Measurements from ENCODE around the gene YWHAE. TPM values are rescaled to one million over a fixed set of nuclear protein-coding genes. Genes with fewer than 3 reads are reported as not detected.

The YWHAE gene
- total RNA-seq, 1 experiment from 2014 or later, result 1,033 TPM

- Mint-ChIP-seq H3K4me3 (no peak overlapping the region), H3K36me3 (peaks cover 22% of the 10 kb centered on the region), H3K27ac (no peak overlapping the region), H3K27me3 (ENCODE audit: low read depth) (no peaks in the 10 kb centered on the region), H3K4me1 (peaks cover 13% of the 10 kb centered on the region), H3K9me3 (peaks cover 4% of the 10 kb centered on the region; the same call in 1 of the 2 replicates)
- ChIA-PET POLR2A (no interaction called here), CTCF (interaction anchor here (1.0 to 4.2 kb wide), 3 partner anchors 26 to 153 kb away, joined by 3 to 25 read pairs (median 6); no protein-coding TSS in a partner anchor)
- DNase-seq (ENCODE audit: low spot score), result no peak
- TF ChIP-seq JAZF1 (CRISPR knock-in tag; IDR thresholded peaks at IDR 0.05), result no peak
- peak; percentile 75 for TF ChIP-seq ZNF121 (CRISPR knock-in tag; IDR thresholded peaks at IDR 0.05)
- ATAC-seq, result no peak
Measured at GRCh38 chr17:1340371-1340770, 59.7 kb downstream of the YWHAE start.

GRCh38 chr17:1331708-1332107 is 68.3 kb downstream of the YWHAE start:
- H3K36me3 Mint-ChIP-seq, result no peaks in the 10 kb centered on the region
- no peaks in the 10 kb centered on the region for H3K4me1 Mint-ChIP-seq
- DNase-seq (ENCODE audit: low spot score) (peak; percentile 2), ATAC-seq (no peak)
- POLR2A ChIA-PET, result interaction anchor here (0.6 kb wide), 1 partner anchor 49 kb away, joined by 3 read pairs; no protein-coding TSS in a partner anchor
- no peak for TF ChIP-seq OVOL2 (CRISPR knock-in tag; IDR thresholded peaks at IDR 0.05; ENCODE audit: borderline replicate concordance)
- TF ChIP-seq ERG (CRISPR knock-in tag; IDR thresholded peaks at IDR 0.05), result no peak
- TF ChIP-seq ZSCAN18 (CRISPR knock-in tag; IDR thresholded peaks at IDR 0.05), result no peak
- TF ChIP-seq ZNF396 (CRISPR knock-in tag; IDR thresholded peaks at IDR 0.05; ENCODE audit: borderline replicate concordance), result no peak
- no peak for TF ChIP-seq SOX15 (CRISPR knock-in tag; IDR thresholded peaks at IDR 0.05)
- no peak for TF ChIP-seq ZNF263 (CRISPR knock-in tag; IDR thresholded peaks at IDR 0.05; ENCODE audit: low read depth)
- no peak overlapping the region for H3K4me3 Mint-ChIP-seq
- CTCF ChIA-PET, result interaction anchor here (1.4 to 2.8 kb wide), 6 partner anchors 10 to 201 kb away, joined by 3 to 26 read pairs (median 15); partner anchors contain the start of gene TRARG1
- H3K9me3 Mint-ChIP-seq, result no peaks in the 10 kb centered on the region
- peak overlapping the region; percentile 34; the same call in 1 of the 2 replicates for H3K27ac Mint-ChIP-seq
- H3K27me3 Mint-ChIP-seq (ENCODE audit: low read depth), result no peaks in the 10 kb centered on the region; the same call in 1 of the 2 replicates

GRCh38 chr17:1329745-1330343 is 70.2 kb downstream of the YWHAE start:
- H3K4me3 Mint-ChIP-seq, result no peak overlapping the region
- no peaks in the 10 kb centered on the region for H3K9me3 Mint-ChIP-seq
- no peaks in the 10 kb centered on the region; the same call in 1 of the 2 replicates for H3K27me3 Mint-ChIP-seq (ENCODE audit: low read depth)
- H3K4me1 Mint-ChIP-seq, result no peaks in the 10 kb centered on the region
- no peak for ATAC-seq
- no peaks in the 10 kb centered on the region for H3K36me3 Mint-ChIP-seq
- DNase-seq (ENCODE audit: low spot score), result no peak
- ChIA-PET POLR2A (no interaction called here), CTCF (interaction anchor here (1.0 to 1.5 kb wide), 4 partner anchors 35 to 186 kb away, joined by 3 to 4 read pairs (median 3); no protein-coding TSS in a partner anchor)
- no peak overlapping the region for H3K27ac Mint-ChIP-seq
- TF ChIP-seq FOXP4 (CRISPR knock-in tag; IDR thresholded peaks at IDR 0.05) (no peak), ZBTB21 (CRISPR knock-in tag; IDR thresholded peaks at IDR 0.05; ENCODE audit: borderline replicate concordance) (no peak), RELA (CRISPR knock-in tag; IDR thresholded peaks at IDR 0.05; ENCODE audit: borderline replicate concordance) (no peak), SMAD3 (CRISPR knock-in tag; IDR thresholded peaks at IDR 0.05; ENCODE audit: borderline replicate concordance) (no peak), PRDM15 (CRISPR knock-in tag; IDR thresholded peaks at IDR 0.05) (no peak), ZNF532 (CRISPR knock-in tag; IDR thresholded peaks at IDR 0.05; ENCODE audit: borderline replicate concordance) (no peak), TP53 (CRISPR knock-in tag; IDR thresholded peaks at IDR 0.05) (no peak), TEAD1 (CRISPR knock-in tag; IDR thresholded peaks at IDR 0.05) (no peak)

Measured in WTC11 (cell line).